ENCODE data around the gene TRAF3. TPM values are rescaled to one million over a fixed set of nuclear protein-coding genes. Genes with fewer than 3 reads are reported as not detected.

TRAF3 gene
- total and polyA plus RNA-seq, 3 donors from 2014 or later = 24.3 to 38.8 (median 38.2) TPM

DNA sequence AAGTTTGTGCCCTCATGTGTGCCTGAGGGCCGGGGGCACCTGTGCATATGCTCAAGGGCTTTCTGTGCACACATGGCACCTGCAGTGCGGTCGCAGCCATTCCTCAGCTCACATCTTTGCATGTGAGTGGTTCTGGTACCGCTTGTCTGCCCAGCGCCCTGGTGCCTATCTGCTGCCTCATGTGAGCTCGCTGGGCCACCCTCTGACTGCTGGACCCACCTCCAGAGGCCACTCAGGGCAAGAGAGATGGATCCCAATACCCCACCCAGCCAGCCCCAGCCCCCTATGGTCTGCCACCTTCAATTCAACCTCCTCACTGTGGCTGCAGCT lies 139.8 kb downstream of the TRAF3 start:
- Histone ChIP-seq H3K4me1 (no peaks in the 10 kb centered on the region), H3K4me3 (no peak overlapping the region), H3K27me3 (no peaks in the 10 kb centered on the region), H3K27ac (no peak overlapping the region), H3K36me3 (ENCODE audit: low read depth, missing control alignments) (no peaks in the 10 kb centered on the region), H3K9me3 (no peaks in the 10 kb centered on the region)
- intact Hi-C loops (cut with DNase I; ENCODE audit: low total_unique reads) = loop anchor here (10.0 kb wide), 1 partner anchor 222 kb away; no protein-coding TSS in a partner anchor
- 96 to 98% methylated on average over 6 of the region's 6 CpGs for WGBS, 2 donors
- no peak for TF ChIP-seq POLR2A (IDR thresholded peaks at IDR 0.05)
- TF ChIP-seq, protein P1, sequence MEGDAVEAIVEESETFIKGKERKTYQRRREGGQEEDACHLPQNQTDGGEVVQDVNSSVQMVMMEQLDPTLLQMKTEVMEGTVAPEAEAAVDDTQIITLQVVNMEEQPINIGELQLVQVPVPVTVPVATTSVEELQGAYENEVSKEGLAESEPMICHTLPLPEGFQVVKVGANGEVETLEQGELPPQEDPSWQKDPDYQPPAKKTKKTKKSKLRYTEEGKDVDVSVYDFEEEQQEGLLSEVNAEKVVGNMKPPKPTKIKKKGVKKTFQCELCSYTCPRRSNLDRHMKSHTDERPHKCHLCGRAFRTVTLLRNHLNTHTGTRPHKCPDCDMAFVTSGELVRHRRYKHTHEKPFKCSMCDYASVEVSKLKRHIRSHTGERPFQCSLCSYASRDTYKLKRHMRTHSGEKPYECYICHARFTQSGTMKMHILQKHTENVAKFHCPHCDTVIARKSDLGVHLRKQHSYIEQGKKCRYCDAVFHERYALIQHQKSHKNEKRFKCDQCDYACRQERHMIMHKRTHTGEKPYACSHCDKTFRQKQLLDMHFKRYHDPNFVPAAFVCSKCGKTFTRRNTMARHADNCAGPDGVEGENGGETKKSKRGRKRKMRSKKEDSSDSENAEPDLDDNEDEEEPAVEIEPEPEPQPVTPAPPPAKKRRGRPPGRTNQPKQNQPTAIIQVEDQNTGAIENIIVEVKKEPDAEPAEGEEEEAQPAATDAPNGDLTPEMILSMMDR (IDR thresholded peaks at IDR 0.05) = no peak
- no peak for DNase-seq

DNA sequence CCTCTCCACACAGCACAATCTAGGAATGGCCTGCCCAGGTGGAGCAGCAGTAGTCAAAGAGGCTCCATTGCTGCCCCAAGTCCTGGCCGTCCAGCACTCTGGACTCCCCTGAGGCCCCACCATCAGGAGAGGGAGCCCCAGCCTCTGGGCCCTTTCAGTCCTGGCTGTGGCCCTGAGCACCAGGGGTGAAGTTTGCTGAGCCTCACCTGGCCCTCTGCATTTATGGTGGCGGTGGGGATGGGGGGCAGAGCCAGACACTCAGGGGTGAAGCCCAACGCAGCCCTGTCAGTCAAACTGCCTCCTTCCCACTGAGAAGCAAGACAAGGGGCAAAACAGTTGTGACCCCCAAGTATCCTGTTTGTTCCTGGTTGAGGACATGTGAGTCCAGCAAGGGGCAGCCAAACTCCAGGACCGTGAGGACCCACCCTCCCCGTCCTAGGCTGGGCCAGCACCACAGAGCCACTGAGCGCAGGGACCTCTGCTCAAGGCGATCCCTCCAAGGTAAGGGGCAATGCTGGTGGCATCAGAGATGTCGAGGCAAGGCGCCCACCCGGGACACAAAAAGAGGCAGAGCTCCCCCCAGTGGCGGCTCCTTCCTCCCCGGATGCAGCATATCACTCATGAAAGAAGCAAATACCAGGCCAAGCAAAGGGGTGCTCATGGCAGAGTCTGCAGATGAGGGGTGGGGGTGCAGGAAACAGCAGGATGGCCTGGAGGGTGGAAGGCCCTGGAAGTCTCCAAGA lies 140.4 kb downstream of the TRAF3 start:
- Histone ChIP-seq H3K27ac (no peak overlapping the region), H3K36me3 (ENCODE audit: low read depth, missing control alignments) (no peaks in the 10 kb centered on the region), H3K27me3 (no peaks in the 10 kb centered on the region), H3K4me1 (no peaks in the 10 kb centered on the region), H3K9me3 (no peaks in the 10 kb centered on the region), H3K4me3 (no peak overlapping the region)
- intact Hi-C loops (cut with DNase I; ENCODE audit: low total_unique reads) = loop anchor here (10.0 kb wide), 1 partner anchor 223 kb away; no protein-coding TSS in a partner anchor
- TF ChIP-seq POLR2A (IDR thresholded peaks at IDR 0.05) = no peak
- TF ChIP-seq, protein P1 (IDR thresholded peaks at IDR 0.05) = peak in 2 of 3 experiments; percentile 52 to 54
- DNase-seq = peak; percentile 80
- WGBS, 2 donors = 58 to 73% methylated on average over 10 to 12 of the region's 12 CpGs

DNA sequence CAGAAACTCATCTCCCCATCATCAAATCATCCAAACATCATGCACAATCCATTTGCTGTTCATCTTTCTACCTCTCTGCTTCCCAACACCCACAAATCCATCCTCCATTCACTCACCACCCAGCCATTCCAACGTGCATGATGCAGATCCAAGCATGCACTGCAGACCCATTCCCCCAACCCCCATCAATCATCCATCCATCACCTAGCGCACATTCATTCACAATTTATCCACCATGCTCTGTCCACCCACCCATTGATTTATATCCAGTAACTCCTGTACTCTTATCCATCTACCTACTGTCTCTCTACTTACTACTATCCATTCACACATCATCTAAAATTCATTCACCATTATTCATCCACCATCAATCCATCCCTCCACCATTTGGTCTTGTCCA lies 141.2 kb downstream of the TRAF3 start:
- H3K27ac ChIP-seq = no peak overlapping the region
- H3K4me3 ChIP-seq = no peak overlapping the region
- peaks cover 5% of the 10 kb centered on the region for H3K4me1 ChIP-seq
- H3K36me3 ChIP-seq (ENCODE audit: low read depth, missing control alignments) = no peaks in the 10 kb centered on the region
- H3K27me3 ChIP-seq = no peaks in the 10 kb centered on the region
- intact Hi-C loops (cut with DNase I; ENCODE audit: low total_unique reads) = loop anchor here (10.0 kb wide), 1 partner anchor 224 kb away; no protein-coding TSS in a partner anchor
- no peak for DNase-seq
- H3K9me3 ChIP-seq = no peaks in the 10 kb centered on the region
- 56 to 61% methylated on average over 2 of the region's 2 CpGs for WGBS, 2 donors
- TF ChIP-seq, protein P1 (IDR thresholded peaks at IDR 0.05) = no peak
- no peak for TF ChIP-seq POLR2A (IDR thresholded peaks at IDR 0.05)

DNA sequence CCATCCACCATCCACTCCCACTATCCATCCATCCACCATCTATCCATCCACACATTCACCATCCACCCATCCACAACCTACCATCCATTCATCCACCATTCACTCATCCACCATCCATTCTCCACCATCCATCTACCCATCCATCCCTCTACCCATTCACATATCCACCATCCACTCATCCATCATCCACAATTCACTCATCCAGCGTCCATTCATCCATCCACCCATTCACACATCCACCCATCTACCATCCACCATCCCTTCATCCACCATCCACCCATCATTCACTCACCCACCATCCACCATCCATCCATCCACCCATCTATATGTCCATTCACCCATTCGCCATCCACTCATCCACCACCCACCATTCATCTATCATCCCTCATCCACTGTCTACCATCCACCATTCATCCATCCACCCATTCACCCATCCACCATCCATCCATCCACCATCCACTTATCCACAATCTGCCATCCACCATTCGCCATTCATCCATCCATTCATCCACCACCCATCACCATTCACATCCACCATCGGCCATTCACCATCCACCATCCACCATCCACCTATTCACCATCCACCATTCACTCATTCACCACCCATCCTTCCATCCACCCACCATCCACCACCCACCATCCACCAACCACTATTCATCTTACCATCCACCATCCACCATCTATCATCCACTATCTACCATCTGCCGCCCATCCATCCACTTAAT lies 143.2 kb downstream of the TRAF3 start:
- intact Hi-C loops (cut with DNase I; ENCODE audit: low total_unique reads) = loop anchor here (10.0 kb wide), 1 partner anchor 146 kb away; the partner anchor contains the start of gene TRAF3
- Histone ChIP-seq H3K9me3 (no peaks in the 10 kb centered on the region), H3K27ac (no peak overlapping the region), H3K36me3 (ENCODE audit: low read depth, missing control alignments) (no peaks in the 10 kb centered on the region), H3K4me1 (peaks cover 5% of the 10 kb centered on the region), H3K27me3 (no peaks in the 10 kb centered on the region), H3K4me3 (no peak overlapping the region)
- DNase-seq = no peak
- 86 to 90% methylated on average over 5 of the region's 5 CpGs for WGBS, 2 donors
- no peak for TF ChIP-seq POLR2A (IDR thresholded peaks at IDR 0.05)
- TF ChIP-seq, protein P1 (IDR thresholded peaks at IDR 0.05) = no peak
